HepG2 (cell line): ENCODE results near the gene ETFA. TPM values are rescaled to one million over a fixed set of nuclear protein-coding genes. Genes with fewer than 3 reads are reported as not detected.

Source experiments
- ATAC-seq: fragments of 200-7000 bp; cut with Tn5 transposase; 3 replicates; pipeline ENCODE4 v1.9.1; 2020; ENCODE audit warnings: mild to moderate bottlenecking, moderate library complexity
- BruUV-seq: library from RNA; stranded (reverse); fragments of 400-500 nt; replicated peaks from 2 replicates; lab custom pipeline; 2021; lab: Mats Ljungman, UMichigan
- CTCF ChIA-PET: fragments of 300-600 bp; formaldehyde crosslinking; extraction: SDS; loops from one replicate; lab custom pipeline; 2021; ENCODE audit warnings: low total read pairs, inconsistent platforms, low intra/inter-chr PET ratio; lab: Yijun Ruan, JAX
- POLR2A ChIA-PET: fragments of 350-600 bp; sonication (Branson Sonifier 250); formaldehyde crosslinking; loops from one replicate; lab custom pipeline; 2020; ENCODE audit warnings: antibody characterized with exemption, inconsistent platforms; lab: Yijun Ruan, JAX
- DNase-seq: peaks from one replicate; pipeline ENCODE4 v3.0.0-alpha.2; 2015; ENCODE audit warnings: low spot score
- FAIRE-seq: peaks from 3 replicates; lab custom pipeline; 2011; peaks lifted over from hg19 to GRCh38; lab: Jason Lieb, UNC
- H2AFZ ChIP-seq: one replicate; pipeline ENCODE4 v1.6.1; 2011; ENCODE audit warnings: low read length, inconsistent platforms
- H3K27ac ChIP-seq: fragments of 300-600 bp; 3 replicates; pipeline ENCODE4 v1.8.0; 2011; ENCODE audit warnings: mixed run types, mild to moderate bottlenecking, mixed read lengths, low read length, inconsistent platforms; ENCODE audit not compliant: insufficient read depth; ENCODE audit errors: extremely low read length
- H3K27me3 ChIP-seq, 2 experiments: fragments of 200-600 bp in 1 of 2; 2 replicates in 1 of 2; 3 replicates in 1 of 2; pipeline versions ENCODE4 v1.6.0 to v1.8.0; 2011; ENCODE audit warnings: low read length in 2 of 2, mild to moderate bottlenecking in 2 of 2, moderate library complexity in 2 of 2, inconsistent platforms in 1 of 2; ENCODE audit not compliant: insufficient read depth in 2 of 2, control insufficient read depth in 1 of 2
- H3K36me3 ChIP-seq, 2 experiments: fragments of 200-600 bp in 1 of 2; replicated peaks in 1 of 2; 2 replicates in 1 of 2; 3 replicates in 1 of 2; pipeline versions ENCODE4 v1.5.1 to v1.8.0; 2011; ENCODE audit warnings: low read length in 2 of 2, inconsistent platforms in 1 of 2; ENCODE audit not compliant: insufficient read depth in 2 of 2, control insufficient read depth in 1 of 2
- H3K4me1 ChIP-seq: 2 replicates; pipeline ENCODE4 v1.5.1; 2012; ENCODE audit warnings: low read length, inconsistent platforms; ENCODE audit not compliant: insufficient read depth
- H3K4me2 ChIP-seq: 2 replicates; pipeline ENCODE4 v1.6.0; 2011; ENCODE audit warnings: low read depth, low read length, inconsistent platforms
- H3K4me3 ChIP-seq, 3 experiments: fragments of 200-600 bp in 1 of 3; sonication (generic), shearing (Covaris generic) in 1 of 3; replicated peaks in 1 of 3; 2 replicates each; pipeline ENCODE4 v1.5.1; 2011 to 2016; ENCODE audit warnings: low read length in 3 of 3, inconsistent platforms in 2 of 3, low read depth in 2 of 3, mild to moderate bottlenecking in 2 of 3, control low read depth in 1 of 3, mixed read lengths in 1 of 3; ENCODE audit not compliant: insufficient read depth in 1 of 3
- H3K79me2 ChIP-seq: one replicate; pipeline ENCODE4 v1.6.1; 2011; ENCODE audit warnings: low read length, inconsistent platforms; ENCODE audit not compliant: insufficient read depth
- H3K9ac ChIP-seq: 2 replicates; pipeline ENCODE4 v1.6.0; 2011; ENCODE audit warnings: mild to moderate bottlenecking, low read depth, low read length, inconsistent platforms; ENCODE audit not compliant: insufficient read depth
- H3K9me3 ChIP-seq: 2 replicates; pipeline ENCODE4 v1.5.1; 2012; ENCODE audit warnings: mild to moderate bottlenecking, low read length
- H4K20me1 ChIP-seq: 2 replicates; pipeline ENCODE4 v1.6.0; 2011; ENCODE audit warnings: inconsistent platforms, mild to moderate bottlenecking, low read length, moderate library complexity; ENCODE audit not compliant: insufficient read depth
- BORCS8-MEF2B ChIP-seq: sonication (generic); formaldehyde crosslinking; IDR thresholded peaks from 2 replicates; pipeline ENCODE4 v1.8.0; 2022; ENCODE audit warnings: mild to moderate bottlenecking, missing genetic modification reagents
- KAT8 ChIP-seq: IDR thresholded peaks from 2 replicates; pipeline ENCODE4 v1.6.1; 2016; ENCODE audit warnings: missing genetic modification reagents, missing compliant biosample characterization
- NFAT5 ChIP-seq: sonication (generic); formaldehyde crosslinking; IDR thresholded peaks from 2 replicates; pipeline ENCODE4 v1.4.0; 2020; ENCODE audit warnings: missing genetic modification reagents
- NFRKB ChIP-seq: fragments of 450-650 bp; IDR thresholded peaks from 2 replicates; pipeline ENCODE4 v1.6.1; 2017
- POLR2G ChIP-seq: fragments of 200-400 bp; formaldehyde crosslinking; IDR thresholded peaks from 2 replicates; pipeline ENCODE4 v1.6.1; 2018; ENCODE audit warnings: mild to moderate bottlenecking, low read depth, low read length, moderate library complexity
- RNF219 ChIP-seq: sonication (generic); formaldehyde crosslinking; IDR thresholded peaks from 2 replicates; pipeline ENCODE4 v1.5.0; 2020; ENCODE audit warnings: mild to moderate bottlenecking, missing genetic modification reagents
- SMAD9 ChIP-seq: sonication (generic); formaldehyde crosslinking; IDR thresholded peaks from 2 replicates; pipeline ENCODE4 v1.5.1; 2020; ENCODE audit warnings: mild to moderate bottlenecking, missing genetic modification reagents
- USF2 ChIP-seq, 2 experiments: sonication (generic) in 1 of 2; formaldehyde crosslinking in 1 of 2; IDR thresholded peaks; 2 replicates each; pipeline versions ENCODE4 v1.5.1 to v1.6.1; 2011 to 2020; ENCODE audit warnings: borderline replicate concordance in 1 of 2, low read depth in 1 of 2, low read length in 1 of 2, mild to moderate bottlenecking in 1 of 2, missing genetic modification reagents in 1 of 2, moderate library complexity in 1 of 2
- ZFP1 ChIP-seq: IDR thresholded peaks from 2 replicates; pipeline ENCODE4 v1.6.1; 2016
- ZNF138 ChIP-seq: sonication (generic); formaldehyde crosslinking; IDR thresholded peaks from 2 replicates; pipeline ENCODE4 v1.5.0; 2020; ENCODE audit warnings: mild to moderate bottlenecking, low read depth, missing genetic modification reagents
- ZNF234 ChIP-seq: sonication (generic); formaldehyde crosslinking; conservative IDR thresholded peaks from 2 replicates; pipeline ENCODE4 v1.5.1; 2020; ENCODE audit warnings: mild to moderate bottlenecking, missing genetic modification reagents
- ZNF430 ChIP-seq: sonication (generic); formaldehyde crosslinking; IDR thresholded peaks from 2 replicates; pipeline ENCODE4 v1.9.0; 2021; ENCODE audit warnings: mild to moderate bottlenecking, missing genetic modification reagents
- ZNF557 ChIP-seq: sonication (generic); formaldehyde crosslinking; IDR thresholded peaks from 2 replicates; pipeline ENCODE4 v1.4.0; 2020; ENCODE audit warnings: missing genetic modification reagents
- ZNF775 ChIP-seq: sonication (generic); formaldehyde crosslinking; IDR thresholded peaks from 2 replicates; pipeline ENCODE4 v1.4.0; 2020; ENCODE audit warnings: missing genetic modification reagents, mild to moderate bottlenecking, moderate library complexity, borderline replicate concordance
- ZNF784 ChIP-seq: sonication (generic); formaldehyde crosslinking; IDR thresholded peaks from 2 replicates; pipeline ENCODE4 v1.5.1; 2020; ENCODE audit warnings: missing genetic modification reagents, mild to moderate bottlenecking, borderline replicate concordance
- WGBS: methylation state at CpG from one replicate; pipeline ENCODE4 v1.1.6; 2017; ENCODE audit warnings: low lambda C conversion rate; 5-methylcytosine and 5-hydroxymethylcytosine counted together
- in situ Hi-C: cut with HindIII; loops from 2 replicates; pipeline ENCODE4 v1.10.0; 2017; ENCODE audit warnings: low pct_unique_long_range_greater_than_20kb; ENCODE audit not compliant: extremely low pct_ligation_motif_present
- intact Hi-C: fragments of 100-400 bp; cut with micrococcal nuclease; formaldehyde crosslinking; loops from one replicate; pipeline ENCODE4 v1.10.0; 2022; ENCODE audit not compliant: unreplicated experiment
- polyA plus RNA-seq, 8 experiments: library from polyadenylated mRNA; depleted of rRNA in 3 of 8; stranded (reverse) in 7 of 8; unstranded in 1 of 8; fragments of >200 nt; fragmentation: Illumina TruSeq in 4 of 8; extraction: Trizol in 4 of 8; gene quantifications; 2 replicates each; pipeline versions ENCODE4 v1.2.1 to v1.2.3, GENCODE V29; 2011 to 2016; ENCODE audit warnings: low read depth in 4 of 8, missing spikeins in 1 of 8, mixed read lengths in 1 of 8; ENCODE audit not compliant: insufficient read depth in 1 of 8
- total RNA-seq, 5 experiments: library from RNA; depleted of rRNA; stranded (reverse); fragments of >200 nt; fragmentation: Illumina TruSeq; extraction: Trizol; gene quantifications; 2 replicates each; pipeline ENCODE4 v1.2.3, GENCODE V29; 2016; ENCODE audit warnings: low read depth in 1 of 5

Gene ETFA
- total and polyA plus RNA-seq, 2 of the 13 experiments (the other 11 are each of a cell fraction or from before 2014, with no cell fraction given): 291 to 396 TPM

- ChIA-PET POLR2A (no interaction called here), CTCF (no interaction called here)
- peaks cover 10 to 70% of the 10 kb centered on the region in 2 experiments for H3K27me3 ChIP-seq
- BruUV-seq: no TSS peak
- intact Hi-C loops (no loop called here), in situ Hi-C loops (no loop called here)
- no peaks in the 10 kb centered on the region for H4K20me1 ChIP-seq
- H3K36me3 ChIP-seq: no peaks in the 10 kb centered on the region
- no peaks in the 10 kb centered on the region for H3K9me3 ChIP-seq
- H3K4me1 ChIP-seq: peaks cover 17% of the 10 kb centered on the region
- H3K9ac ChIP-seq: no peak overlapping the region
- H2AFZ ChIP-seq: no peak overlapping the region
- no peaks in the 10 kb centered on the region for H3K79me2 ChIP-seq
- WGBS: 68% methylated on average over 6 of the region's 15 CpGs
- H3K4me3 ChIP-seq: no peak overlapping the region
- FAIRE-seq (no peak), ATAC-seq (no peak), DNase-seq (no peak)
- H3K4me2 ChIP-seq: no peak overlapping the region
- no peak overlapping the region for H3K27ac ChIP-seq
- TF ChIP-seq ZNF234 (CRISPR knock-in tag) (no peak), ZNF557 (CRISPR knock-in tag) (no peak), USF2 (IDR thresholded peaks at IDR 0.05; ENCODE audit: low read depth, low read length) (no peak), USF2 (CRISPR knock-in tag; IDR thresholded peaks at IDR 0.05; ENCODE audit: borderline replicate concordance) (no peak), ZNF775 (CRISPR knock-in tag) (no peak), BORCS8-MEF2B (no peak), ZNF138 (CRISPR knock-in tag) (no peak), RNF219 (CRISPR knock-in tag) (no peak), ZNF430 (CRISPR knock-in tag) (no peak), SMAD9 (CRISPR knock-in tag) (no peak), NFAT5 (no peak), POLR2G (no peak), ZNF784 (CRISPR knock-in tag) (no peak), KAT8 (CRISPR knock-in tag) (no peak), ZFP1 (CRISPR knock-in tag) (no peak), NFRKB (no peak)
These were observed 134.7 kb downstream of the ETFA start for GRCh38 chr15:76176487-76177085.
